Sigmoid colon (tissue), 4 donors: Measurements from ENCODE around the gene PACS2.

Source experiments
- EP300 ChIP-seq, 4 donors: sonication (generic); formaldehyde crosslinking; IDR thresholded peaks; one replicate each; pipeline ENCODE4 v1.6.1; 2017; ENCODE audit warnings: antibody characterized with exemption in 4 of 4
- POLR2AphosphoS5 ChIP-seq, 4 donors: sonication (generic); formaldehyde crosslinking; IDR thresholded peaks; one replicate each; pipeline ENCODE4 v1.6.1; 2017; ENCODE audit warnings: antibody characterized with exemption in 4 of 4
- TF ChIP-seq, protein P1 (sequence below), 4 experiments: fragments of 450-650 bp in 3 of 4; fragments of 200-600 bp in 1 of 4; IDR thresholded peaks; one replicate each; pipeline ENCODE4 v1.5.1; 2016 to 2019; ENCODE audit warnings: antibody characterized with exemption in 4 of 4, mild to moderate bottlenecking in 3 of 4, moderate library complexity in 2 of 4

DNA sequence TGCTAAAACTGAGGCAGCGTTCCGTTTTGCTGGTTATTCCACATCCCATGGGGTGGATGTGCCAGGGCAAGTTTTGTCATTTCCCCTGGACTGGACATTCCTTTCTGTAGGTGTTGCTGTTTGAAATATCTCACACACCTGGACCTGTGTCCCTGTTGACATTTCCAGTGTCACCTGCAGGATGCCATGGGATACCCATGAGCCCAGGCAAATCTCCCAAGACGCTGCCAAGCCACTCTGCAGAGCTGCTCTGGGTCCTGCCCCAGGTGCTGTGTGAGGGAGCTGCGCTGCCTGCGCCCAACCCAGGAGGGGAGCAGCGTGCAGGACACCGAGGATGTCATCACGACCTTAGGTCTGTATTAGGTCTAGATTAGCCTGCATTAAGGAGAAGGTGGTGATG lies 5.2 kb upstream of the PACS2 start:
- TF ChIP-seq, protein P1, sequence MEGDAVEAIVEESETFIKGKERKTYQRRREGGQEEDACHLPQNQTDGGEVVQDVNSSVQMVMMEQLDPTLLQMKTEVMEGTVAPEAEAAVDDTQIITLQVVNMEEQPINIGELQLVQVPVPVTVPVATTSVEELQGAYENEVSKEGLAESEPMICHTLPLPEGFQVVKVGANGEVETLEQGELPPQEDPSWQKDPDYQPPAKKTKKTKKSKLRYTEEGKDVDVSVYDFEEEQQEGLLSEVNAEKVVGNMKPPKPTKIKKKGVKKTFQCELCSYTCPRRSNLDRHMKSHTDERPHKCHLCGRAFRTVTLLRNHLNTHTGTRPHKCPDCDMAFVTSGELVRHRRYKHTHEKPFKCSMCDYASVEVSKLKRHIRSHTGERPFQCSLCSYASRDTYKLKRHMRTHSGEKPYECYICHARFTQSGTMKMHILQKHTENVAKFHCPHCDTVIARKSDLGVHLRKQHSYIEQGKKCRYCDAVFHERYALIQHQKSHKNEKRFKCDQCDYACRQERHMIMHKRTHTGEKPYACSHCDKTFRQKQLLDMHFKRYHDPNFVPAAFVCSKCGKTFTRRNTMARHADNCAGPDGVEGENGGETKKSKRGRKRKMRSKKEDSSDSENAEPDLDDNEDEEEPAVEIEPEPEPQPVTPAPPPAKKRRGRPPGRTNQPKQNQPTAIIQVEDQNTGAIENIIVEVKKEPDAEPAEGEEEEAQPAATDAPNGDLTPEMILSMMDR (IDR thresholded peaks at IDR 0.05): no peak
- TF ChIP-seq POLR2AphosphoS5 (IDR thresholded peaks at IDR 0.05) (no peak), EP300 (IDR thresholded peaks at IDR 0.05) (no peak)
